MM.1S (cell line): ENCODE measurements around the gene LMCD1.

ENCODE experiments used
- EZH2 ChIP-seq: fragments of 300-600 bp; sonication (generic); optimal IDR thresholded peaks from 2 replicates; pipeline ENCODE3; 2017; ENCODE audit warnings: low read depth, mild to moderate bottlenecking, antibody characterized with exemption, low read length, mixed read lengths
- TF ChIP-seq, protein P1 (sequence below): fragments of 300-600 bp; sonication (generic); IDR thresholded peaks from 2 replicates; pipeline ENCODE4 v1.5.1; 2016; ENCODE audit warnings: antibody characterized with exemption, low read length, mixed read lengths

DNA sequence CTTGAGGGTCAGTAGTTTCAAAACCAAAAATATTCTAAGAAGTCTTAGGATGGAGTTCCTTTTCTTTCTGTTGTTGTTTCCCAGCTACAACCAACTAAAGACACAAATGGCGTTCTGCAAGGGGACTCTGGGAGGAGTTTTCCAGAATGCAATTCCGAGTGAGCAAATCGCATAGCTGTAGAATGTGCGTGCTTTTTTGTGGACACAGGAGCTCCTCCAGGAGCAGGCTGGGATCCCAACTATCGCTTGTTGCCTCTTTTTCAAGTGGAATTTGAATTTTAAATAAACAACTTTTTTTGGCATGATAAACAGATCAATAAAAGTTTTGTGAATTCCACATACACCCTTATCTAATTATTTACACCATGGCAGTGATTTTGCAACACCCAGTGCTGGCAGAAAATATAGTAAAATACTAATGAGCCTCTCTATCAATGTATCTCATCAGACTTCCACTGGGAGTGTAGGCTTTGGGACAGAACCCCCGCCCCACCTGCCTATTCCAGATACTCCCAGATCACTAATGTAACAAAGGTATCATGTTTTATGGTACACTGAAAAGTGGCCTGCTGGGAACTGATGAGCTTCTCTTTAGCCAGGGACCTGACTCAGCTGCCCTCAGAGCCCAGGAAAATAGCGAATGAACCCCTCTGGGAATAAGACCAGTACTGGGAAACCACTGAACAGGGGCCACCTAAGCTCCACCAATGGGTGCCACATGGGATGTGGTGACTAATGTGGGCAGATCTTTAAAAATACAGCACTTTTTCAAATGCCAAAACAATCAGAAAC is 66.4 kb downstream of the LMCD1 start:
- TF ChIP-seq, protein P1, sequence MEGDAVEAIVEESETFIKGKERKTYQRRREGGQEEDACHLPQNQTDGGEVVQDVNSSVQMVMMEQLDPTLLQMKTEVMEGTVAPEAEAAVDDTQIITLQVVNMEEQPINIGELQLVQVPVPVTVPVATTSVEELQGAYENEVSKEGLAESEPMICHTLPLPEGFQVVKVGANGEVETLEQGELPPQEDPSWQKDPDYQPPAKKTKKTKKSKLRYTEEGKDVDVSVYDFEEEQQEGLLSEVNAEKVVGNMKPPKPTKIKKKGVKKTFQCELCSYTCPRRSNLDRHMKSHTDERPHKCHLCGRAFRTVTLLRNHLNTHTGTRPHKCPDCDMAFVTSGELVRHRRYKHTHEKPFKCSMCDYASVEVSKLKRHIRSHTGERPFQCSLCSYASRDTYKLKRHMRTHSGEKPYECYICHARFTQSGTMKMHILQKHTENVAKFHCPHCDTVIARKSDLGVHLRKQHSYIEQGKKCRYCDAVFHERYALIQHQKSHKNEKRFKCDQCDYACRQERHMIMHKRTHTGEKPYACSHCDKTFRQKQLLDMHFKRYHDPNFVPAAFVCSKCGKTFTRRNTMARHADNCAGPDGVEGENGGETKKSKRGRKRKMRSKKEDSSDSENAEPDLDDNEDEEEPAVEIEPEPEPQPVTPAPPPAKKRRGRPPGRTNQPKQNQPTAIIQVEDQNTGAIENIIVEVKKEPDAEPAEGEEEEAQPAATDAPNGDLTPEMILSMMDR = no peak
- TF ChIP-seq EZH2 = no peak
